Osteocyte (in vitro differentiated cells): ENCODE data around the gene PRLR. TPM values are rescaled to one million over a fixed set of nuclear protein-coding genes. Genes with fewer than 3 reads are reported as not detected.

Source experiments
- DNase-seq: peaks from one replicate; pipeline ENCODE4 v3.0.0; 2021; ENCODE audit warnings: mixed read lengths; ENCODE audit not compliant: unreplicated experiment; ENCODE audit errors: extremely low spot score
- H3K27ac Mint-ChIP-seq: one replicate; pipeline ENCODE4 v1.8.0; 2021; ENCODE audit warnings: mild to moderate bottlenecking, mixed read lengths; ENCODE audit not compliant: unreplicated experiment
- H3K27me3 Mint-ChIP-seq: one replicate; pipeline ENCODE4 v1.8.0; 2021; ENCODE audit warnings: mixed read lengths; ENCODE audit not compliant: unreplicated experiment
- H3K36me3 Mint-ChIP-seq: one replicate; pipeline ENCODE4 v1.8.0; 2021; ENCODE audit warnings: mixed read lengths; ENCODE audit not compliant: unreplicated experiment
- H3K4me1 Mint-ChIP-seq: one replicate; pipeline ENCODE4 v1.8.0; 2021; ENCODE audit warnings: mixed read lengths; ENCODE audit not compliant: unreplicated experiment
- H3K4me3 Mint-ChIP-seq: one replicate; pipeline ENCODE4 v1.8.0; 2021; ENCODE audit warnings: mild to moderate bottlenecking, moderate library complexity, mixed read lengths; ENCODE audit not compliant: unreplicated experiment
- H3K9me3 Mint-ChIP-seq: one replicate; pipeline ENCODE4 v1.8.0; 2021; ENCODE audit warnings: mixed read lengths; ENCODE audit not compliant: unreplicated experiment
- long read RNA-seq: library from polyadenylated mRNA; unstranded; transcript quantifications from one replicate; pipeline ENCODE4 v2.0.0, GENCODE V29; 2021
- total RNA-seq: library from RNA; stranded (reverse); gene quantifications from 2 replicates; pipeline ENCODE4 v1.2.1, GENCODE V29; 2021
- TF ChIP-seq, protein P1 (sequence below): fragments of 200-600 bp; sonication (generic); IDR thresholded peaks from 2 replicates; pipeline ENCODE4 v1.5.0; 2021; ENCODE audit warnings: antibody characterized with exemption, mild to moderate bottlenecking, moderate library complexity

The PRLR gene
- 0.08 and 0.30 TPM in 2 replicates for total RNA-seq
- long read RNA-seq = 0 reads

DNA sequence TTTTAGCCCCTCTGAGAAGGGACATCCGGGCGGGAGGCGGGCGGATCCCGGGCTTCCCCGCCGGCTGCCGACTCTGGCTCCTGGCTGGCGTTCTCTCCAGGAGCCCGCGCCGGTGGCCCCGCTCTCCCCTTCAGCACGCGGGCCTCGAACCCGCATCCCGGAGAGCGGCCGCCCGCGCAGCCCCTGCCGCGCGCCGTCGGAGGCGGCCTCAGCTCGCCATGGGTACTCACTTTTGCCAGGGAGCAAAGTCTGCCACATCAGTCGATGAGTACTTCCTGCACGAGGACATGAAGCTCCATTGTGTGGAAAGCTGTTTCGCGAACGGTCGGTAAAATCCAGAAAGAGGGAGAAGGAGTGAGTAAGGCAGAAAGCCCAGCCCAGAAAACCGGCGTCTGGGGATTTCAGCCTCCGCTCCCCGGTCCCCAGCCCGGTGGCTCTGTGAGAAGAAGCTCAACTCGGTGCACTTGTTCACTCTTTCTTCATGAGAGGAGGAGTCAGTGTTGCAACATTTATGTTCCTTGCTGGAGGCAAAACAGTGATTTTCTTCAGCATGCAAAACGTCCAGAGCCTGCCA, at the start of gene PRLR:
TSS of gene PRLR (minus strand) at position 450 of the 574 bp plus-strand sequence. CDS start 140,867 bp downstream, outside the sequence.
- Mint-ChIP-seq H3K27me3 (peaks cover 53% of the 10 kb centered on the region), H3K4me3 (peak within 1 kb of the TSS; percentile 62), H3K36me3 (no peaks in the 10 kb centered on the region), H3K27ac (peak within 1 kb of the TSS; percentile 19), H3K4me1 (peaks cover 13% of the 10 kb centered on the region), H3K9me3 (no peaks in the 10 kb centered on the region)
- no peak for DNase-seq
- TF ChIP-seq, protein P1, sequence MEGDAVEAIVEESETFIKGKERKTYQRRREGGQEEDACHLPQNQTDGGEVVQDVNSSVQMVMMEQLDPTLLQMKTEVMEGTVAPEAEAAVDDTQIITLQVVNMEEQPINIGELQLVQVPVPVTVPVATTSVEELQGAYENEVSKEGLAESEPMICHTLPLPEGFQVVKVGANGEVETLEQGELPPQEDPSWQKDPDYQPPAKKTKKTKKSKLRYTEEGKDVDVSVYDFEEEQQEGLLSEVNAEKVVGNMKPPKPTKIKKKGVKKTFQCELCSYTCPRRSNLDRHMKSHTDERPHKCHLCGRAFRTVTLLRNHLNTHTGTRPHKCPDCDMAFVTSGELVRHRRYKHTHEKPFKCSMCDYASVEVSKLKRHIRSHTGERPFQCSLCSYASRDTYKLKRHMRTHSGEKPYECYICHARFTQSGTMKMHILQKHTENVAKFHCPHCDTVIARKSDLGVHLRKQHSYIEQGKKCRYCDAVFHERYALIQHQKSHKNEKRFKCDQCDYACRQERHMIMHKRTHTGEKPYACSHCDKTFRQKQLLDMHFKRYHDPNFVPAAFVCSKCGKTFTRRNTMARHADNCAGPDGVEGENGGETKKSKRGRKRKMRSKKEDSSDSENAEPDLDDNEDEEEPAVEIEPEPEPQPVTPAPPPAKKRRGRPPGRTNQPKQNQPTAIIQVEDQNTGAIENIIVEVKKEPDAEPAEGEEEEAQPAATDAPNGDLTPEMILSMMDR = no peak

DNA sequence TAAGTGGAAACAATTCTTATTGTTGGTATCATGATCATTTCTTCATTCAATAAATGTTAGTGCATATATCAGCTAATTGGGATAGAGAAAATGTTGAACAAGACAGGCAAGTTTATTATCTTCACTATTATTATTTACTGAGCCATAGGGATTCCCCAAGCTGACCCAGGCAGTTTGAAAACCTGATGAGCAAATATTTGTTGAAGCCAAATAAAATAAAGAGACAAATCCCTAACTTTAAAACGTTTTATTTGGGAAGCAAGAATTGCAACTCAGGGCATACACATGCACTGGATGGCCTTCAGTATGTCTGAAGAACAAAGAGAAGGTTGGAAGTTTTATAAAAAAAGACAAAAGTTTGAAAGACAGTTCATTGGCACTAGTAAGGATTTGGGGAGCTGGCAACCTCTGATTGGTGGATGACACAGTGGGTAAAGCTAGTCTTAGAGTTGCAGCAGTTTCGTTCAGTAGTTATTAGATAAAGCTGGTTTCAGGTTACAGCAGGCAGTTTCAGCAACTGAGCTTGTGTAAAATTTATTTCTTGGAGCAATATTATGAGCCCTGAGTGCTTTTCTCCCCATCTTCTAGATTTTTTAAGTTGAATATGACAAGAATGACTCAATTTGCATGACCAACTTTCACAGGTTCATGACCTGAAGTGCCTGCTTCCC, 44.7 kb upstream of the PRLR start:
- Mint-ChIP-seq H3K27ac (no peak overlapping the region), H3K9me3 (peaks cover 13% of the 10 kb centered on the region), H3K27me3 (peaks cover 2% of the 10 kb centered on the region), H3K4me3 (no peak overlapping the region), H3K4me1 (no peaks in the 10 kb centered on the region), H3K36me3 (no peaks in the 10 kb centered on the region)
- DNase-seq = no peak
- TF ChIP-seq, protein P1 = no peak

DNA sequence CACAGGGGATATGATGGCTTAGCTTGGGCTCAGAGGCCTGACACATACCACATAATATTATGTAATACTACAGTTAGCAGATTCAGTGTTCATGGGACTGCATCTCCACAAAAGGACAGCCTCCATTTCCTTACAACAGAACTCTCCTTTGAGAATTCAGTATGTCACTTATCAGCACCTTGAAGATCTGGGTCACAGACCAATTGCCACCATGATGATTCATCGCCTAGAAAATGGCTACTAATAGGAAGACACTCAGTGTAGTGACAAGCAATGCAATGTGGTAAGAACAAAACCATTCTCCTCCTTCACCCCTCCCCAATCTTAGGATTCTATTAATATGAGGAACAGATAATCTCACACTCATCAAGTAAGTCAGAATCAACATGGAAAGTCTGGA, 38.7 kb upstream of the PRLR start:
- Mint-ChIP-seq H3K4me1 (no peaks in the 10 kb centered on the region), H3K27ac (no peak overlapping the region), H3K27me3 (peaks cover 2% of the 10 kb centered on the region), H3K9me3 (no peaks in the 10 kb centered on the region), H3K36me3 (no peaks in the 10 kb centered on the region), H3K4me3 (no peak overlapping the region)
- TF ChIP-seq, protein P1 = no peak
- DNase-seq = no peak

DNA sequence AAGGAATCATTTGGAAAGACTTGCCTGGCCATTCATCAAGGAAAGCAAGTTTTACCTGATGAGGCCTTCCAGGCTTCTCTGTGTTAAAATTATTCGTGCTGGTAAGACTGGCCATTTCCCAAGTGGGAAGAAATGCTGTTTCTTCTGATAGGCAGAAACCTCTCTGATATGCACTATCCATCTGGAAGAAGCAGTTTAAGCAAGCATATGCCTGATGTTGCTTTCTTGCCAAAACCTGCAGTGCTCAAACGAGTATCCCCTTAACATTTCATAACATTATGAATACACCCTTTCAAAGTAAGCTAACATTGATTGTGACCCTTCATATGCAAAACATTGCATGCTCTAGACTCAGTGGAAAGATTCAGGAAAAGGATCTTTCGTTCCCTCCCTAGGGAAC, 36.0 kb upstream of the PRLR start:
- TF ChIP-seq, protein P1 = no peak
- Mint-ChIP-seq H3K36me3 (no peaks in the 10 kb centered on the region), H3K4me3 (no peak overlapping the region), H3K9me3 (no peaks in the 10 kb centered on the region), H3K27ac (no peak overlapping the region), H3K27me3 (no peaks in the 10 kb centered on the region), H3K4me1 (no peaks in the 10 kb centered on the region)
- no peak for DNase-seq

DNA sequence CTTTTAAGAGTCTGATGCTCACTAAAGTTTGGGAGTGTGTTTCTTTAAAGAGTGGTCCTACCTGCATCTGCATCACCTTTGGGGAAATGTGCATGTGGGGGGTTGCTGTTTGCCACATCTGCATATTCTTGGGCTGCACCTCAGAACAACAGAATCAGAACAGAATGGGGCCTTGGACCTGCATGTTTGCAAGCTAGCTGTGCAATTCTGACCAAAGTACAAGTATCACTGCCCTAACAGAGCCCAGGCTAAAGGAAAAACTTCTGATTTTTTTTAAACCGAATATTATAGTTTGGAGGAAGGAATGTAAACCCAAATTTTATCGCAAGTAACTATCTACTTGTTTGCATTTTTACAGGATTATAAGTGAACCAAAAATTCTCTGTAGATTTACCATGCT, 34.2 kb upstream of the PRLR start:
- Mint-ChIP-seq H3K9me3 (no peaks in the 10 kb centered on the region), H3K27ac (no peak overlapping the region), H3K36me3 (no peaks in the 10 kb centered on the region), H3K4me3 (no peak overlapping the region), H3K4me1 (no peaks in the 10 kb centered on the region), H3K27me3 (no peaks in the 10 kb centered on the region)
- no peak for DNase-seq
- TF ChIP-seq, protein P1 = no peak
